Vagina (tissue), 2 donors: ENCODE results near the gene OPHN1.

Experiments
- POLR2A ChIP-seq, 2 donors: fragments of 450-650 bp; IDR thresholded peaks; one replicate each; pipeline ENCODE4 v1.6.1; 2017; ENCODE audit warnings: antibody characterized with exemption in 2 of 2, mild to moderate bottlenecking in 2 of 2, moderate library complexity in 2 of 2
- POLR2AphosphoS5 ChIP-seq, 2 donors: sonication (generic); formaldehyde crosslinking; IDR thresholded peaks; one replicate each; pipeline ENCODE4 v1.9.0; 2017; ENCODE audit warnings: antibody characterized with exemption in 2 of 2, mild to moderate bottlenecking in 2 of 2, low read depth in 1 of 2; ENCODE audit not compliant: insufficient read depth in 1 of 2

GRCh38 chrX:68383540-68383939 lies 49.8 kb downstream of the OPHN1 start:
- TF ChIP-seq POLR2A (IDR thresholded peaks at IDR 0.05) (no peak), POLR2AphosphoS5 (IDR thresholded peaks at IDR 0.05; ENCODE audit: insufficient read depth in 1 of 2, low read depth in 1 of 2) (no peak)
